ENCODE data around the gene HEY2. TPM values are rescaled to one million over a fixed set of nuclear protein-coding genes. Genes with fewer than 3 reads are reported as not detected.

The HEY2 gene
- total RNA-seq, 2 experiments from 2014 or later = not detected

DNA sequence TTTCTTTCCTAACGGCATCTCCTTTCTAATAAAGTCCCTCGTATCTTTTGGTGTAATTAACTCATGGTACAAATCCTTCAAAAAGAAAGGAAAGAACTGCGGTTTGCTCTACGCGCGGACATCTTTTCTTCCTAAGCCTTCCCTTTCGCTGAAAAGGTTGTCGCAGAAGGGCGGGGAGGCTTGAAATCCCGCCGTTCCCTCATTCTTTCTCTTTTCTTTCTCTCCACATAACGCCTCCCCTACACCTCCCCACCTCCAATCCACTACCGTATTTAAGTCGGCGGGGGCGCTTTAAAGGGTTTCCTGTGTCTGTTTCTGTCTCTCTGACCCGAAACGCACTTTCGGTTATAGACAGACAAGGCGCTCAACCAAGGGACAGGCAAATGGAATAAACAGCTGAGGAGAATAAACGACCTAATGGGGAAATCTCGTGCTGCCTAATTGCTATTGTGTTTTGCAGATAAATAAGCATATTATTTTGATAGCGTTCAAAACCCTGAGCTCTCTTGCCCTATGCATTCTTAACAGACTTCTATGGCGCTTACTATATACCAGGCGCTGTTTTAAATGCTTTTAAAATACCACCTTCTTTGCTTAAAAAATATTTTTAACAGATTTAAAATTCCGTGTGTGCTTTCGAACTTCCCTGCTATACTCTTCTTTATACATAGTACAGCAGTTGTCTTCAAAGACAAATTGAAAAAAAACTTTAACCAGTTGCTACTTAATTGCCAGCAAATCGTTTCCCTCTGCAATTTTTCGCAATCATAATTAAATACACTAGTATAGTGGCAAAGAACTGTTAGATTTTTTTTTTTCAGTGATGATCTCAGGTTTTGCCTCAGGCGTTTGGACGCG lies 2.5 kb upstream of the HEY2 start:
- POLR2A ChIA-PET = no interaction called here
- Mint-ChIP-seq H3K9me3 (no peaks in the 10 kb centered on the region), H3K4me1 (ENCODE audit: low read depth) (peaks cover 29% of the 10 kb centered on the region), H3K4me3 (peak overlapping the region; percentile 77), H3K27ac (peak overlapping the region; percentile 16), H3K27me3 (peaks cover 65% of the 10 kb centered on the region), H3K36me3 (no peaks in the 10 kb centered on the region)
- DNase-seq = peak; percentile 77
- intact Hi-C loops (cut with micrococcal nuclease) = no loop called here
- CTCF ChIA-PET = interaction anchor here (1.1 to 1.9 kb wide), 2 partner anchors 209 to 438 kb away, joined by 3 to 6 read pairs; partner anchors contain the start of gene HINT3

DNA sequence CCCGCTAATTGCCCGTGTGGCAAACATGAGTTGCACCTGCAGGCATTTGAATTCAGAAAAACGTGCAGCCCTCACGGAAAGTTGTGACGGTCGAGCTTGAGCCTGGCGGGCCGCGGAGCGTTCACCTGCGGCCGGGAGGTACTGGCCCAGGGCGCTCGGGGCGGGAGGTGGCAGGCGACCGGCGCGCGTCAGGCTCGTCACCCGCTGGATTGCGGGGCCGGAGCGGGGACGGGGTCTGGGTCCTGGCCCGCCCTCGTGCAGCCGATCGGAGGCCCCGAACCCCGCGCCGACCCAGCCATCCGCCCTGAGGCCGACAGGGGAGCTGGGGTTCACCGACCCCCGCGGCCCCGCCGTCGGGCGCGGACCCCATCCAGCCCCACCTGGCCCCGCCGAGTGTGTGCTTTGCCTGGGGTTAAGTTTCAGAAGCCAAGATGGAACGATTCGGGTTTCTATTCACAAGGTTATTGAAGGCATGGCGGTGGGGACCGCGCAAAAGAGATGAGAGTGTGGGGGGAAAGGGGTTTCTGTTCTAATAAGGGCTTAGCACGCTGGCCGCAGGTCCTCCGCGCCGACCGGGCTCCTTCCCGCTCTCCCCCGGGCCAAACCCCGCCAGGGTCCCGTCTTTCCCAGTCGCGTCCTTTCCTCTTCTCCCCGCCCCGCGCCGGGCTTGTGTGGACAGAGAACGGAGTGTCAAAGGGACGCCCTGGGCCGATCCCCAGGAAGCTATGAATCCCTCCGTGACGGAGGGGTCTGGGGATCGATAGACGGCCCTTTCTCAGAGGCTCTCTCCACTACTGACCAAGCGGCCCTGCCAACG lies 1.6 kb upstream of the HEY2 start:
- Mint-ChIP-seq H3K9me3 (no peaks in the 10 kb centered on the region), H3K4me1 (ENCODE audit: low read depth) (peaks cover 29% of the 10 kb centered on the region), H3K27ac (no peak overlapping the region), H3K4me3 (peak overlapping the region; percentile 79), H3K27me3 (peaks cover 66% of the 10 kb centered on the region), H3K36me3 (no peaks in the 10 kb centered on the region)
- ChIA-PET CTCF (interaction anchor here (1.1 to 1.9 kb wide), 2 partner anchors 208 to 439 kb away, joined by 3 to 6 read pairs; partner anchors contain the start of gene HINT3), POLR2A (interaction anchor here (1.2 kb wide), 1 partner anchor 42 kb away, joined by 4 read pairs; no protein-coding TSS in a partner anchor)
- intact Hi-C loops (cut with micrococcal nuclease) = loop anchor here (1.0 kb wide), 4 partner anchors 209 to 593 kb away; partner anchors contain the start of genes CENPW and HINT3
- DNase-seq = peak; percentile 37

DNA sequence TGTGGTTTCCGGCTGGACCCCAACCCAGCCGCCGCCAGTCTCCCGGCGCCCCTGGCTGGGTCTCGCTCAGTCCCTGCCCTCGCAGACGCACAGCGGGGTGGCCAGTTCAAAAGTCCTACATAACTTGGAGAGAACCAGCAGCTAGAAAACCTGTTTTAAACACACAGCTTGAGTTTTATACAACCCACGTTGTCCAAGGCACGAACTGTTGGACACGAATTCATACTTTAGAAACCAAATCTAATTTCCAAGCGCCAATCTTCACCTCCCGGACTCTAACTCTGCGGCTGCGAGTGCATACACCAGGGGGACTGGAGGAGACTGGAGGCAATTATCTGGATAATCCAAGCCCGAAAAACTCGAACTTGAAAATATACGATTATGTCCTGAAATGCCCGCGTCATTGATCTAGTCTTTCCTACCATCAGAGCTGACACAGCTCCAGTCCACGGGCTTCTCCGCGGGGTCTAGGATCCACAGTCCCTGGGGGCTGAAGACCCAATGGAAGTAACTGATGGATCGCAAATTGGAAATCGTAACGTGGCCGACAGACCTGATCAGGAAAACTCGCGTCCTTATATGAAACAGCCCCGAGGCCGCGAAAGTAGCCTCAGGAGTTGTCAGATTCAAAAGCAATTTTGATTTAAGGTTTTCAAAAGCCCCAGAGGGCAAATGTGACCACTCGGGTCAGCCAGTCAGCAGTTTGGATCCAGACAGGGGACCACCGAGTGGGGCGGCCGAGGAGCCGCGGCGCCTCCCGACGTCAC lies 843 bp upstream of the HEY2 start:
- ChIA-PET POLR2A (interaction anchor here (1.2 kb wide), 1 partner anchor 41 kb away, joined by 4 read pairs; no protein-coding TSS in a partner anchor), CTCF (interaction anchor here (1.9 kb wide), 1 partner anchor 207 kb away, joined by 6 read pairs; the partner anchor contains the start of gene HINT3)
- H3K9me3 Mint-ChIP-seq = no peaks in the 10 kb centered on the region
- no peaks in the 10 kb centered on the region for H3K36me3 Mint-ChIP-seq
- intact Hi-C loops (cut with micrococcal nuclease) = loop anchor here (1.0 kb wide), 6 partner anchors 32 to 592 kb away; partner anchors contain the start of genes CENPW, HINT3 and TRMT11
- H3K27ac Mint-ChIP-seq = no peak overlapping the region
- H3K27me3 Mint-ChIP-seq = peaks cover 70% of the 10 kb centered on the region
- peaks cover 29% of the 10 kb centered on the region for H3K4me1 Mint-ChIP-seq (ENCODE audit: low read depth)
- no peak for DNase-seq
- H3K4me3 Mint-ChIP-seq = peak overlapping the region; percentile 79

DNA sequence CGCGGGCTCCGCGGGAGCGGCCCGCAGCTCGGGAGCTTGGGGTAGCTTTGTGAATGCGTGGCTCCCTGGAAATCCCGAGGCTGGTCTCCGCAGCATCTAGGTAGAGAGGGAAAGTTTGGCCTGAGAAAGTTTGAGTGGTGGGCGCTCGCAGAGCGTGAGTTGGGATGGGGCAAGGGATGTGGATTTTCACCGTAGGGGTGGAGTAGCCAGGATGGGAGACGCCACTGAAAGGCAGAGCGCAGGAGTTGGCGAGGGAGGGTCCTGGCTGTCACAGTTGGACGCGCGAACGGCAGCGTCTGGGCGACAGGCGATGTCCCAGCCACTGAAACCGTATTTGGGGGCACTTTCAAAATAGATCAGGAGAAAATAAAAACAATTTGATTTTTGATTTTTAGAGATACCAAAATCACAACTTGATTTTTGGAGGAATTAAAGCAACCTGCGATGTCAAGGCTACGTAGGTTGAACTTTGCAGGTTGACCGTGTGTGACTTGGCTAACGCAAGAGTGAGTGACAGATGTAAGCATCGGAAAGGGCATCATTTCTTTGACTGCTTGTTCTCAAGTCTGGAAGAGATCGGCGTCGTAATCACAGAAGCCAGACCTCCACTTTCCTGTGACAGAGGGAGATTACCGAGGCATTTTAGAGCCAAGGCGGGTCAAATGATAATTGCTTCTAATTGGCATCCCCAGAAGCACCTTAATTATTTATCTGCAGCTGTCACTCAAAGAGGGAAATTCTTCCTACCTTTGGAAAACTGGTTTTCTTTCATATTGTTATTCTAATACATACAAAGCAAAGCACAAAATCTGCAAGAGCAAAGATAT lies 646 bp downstream of the HEY2 start:
- H3K9me3 Mint-ChIP-seq = no peaks in the 10 kb centered on the region
- ChIA-PET CTCF (interaction anchor here (0.7 to 1.8 kb wide), 4 partner anchors 40 to 438 kb away, joined by 4 to 6 read pairs (median 5); partner anchors contain the start of gene HINT3), POLR2A (interaction anchor here (0.8 kb wide), 1 partner anchor 31 kb away, joined by 4 read pairs; no protein-coding TSS in a partner anchor)
- no peaks in the 10 kb centered on the region for H3K36me3 Mint-ChIP-seq
- H3K27ac Mint-ChIP-seq = no peak overlapping the region
- peaks cover 27% of the 10 kb centered on the region for H3K4me1 Mint-ChIP-seq (ENCODE audit: low read depth)
- H3K27me3 Mint-ChIP-seq = peaks cover 68% of the 10 kb centered on the region
- peak overlapping the region; percentile 77 for H3K4me3 Mint-ChIP-seq
- no peak for DNase-seq
- intact Hi-C loops (cut with micrococcal nuclease) = loop anchor here (1.0 to 5.0 kb wide), 3 partner anchors 30 to 238 kb away; partner anchors contain the start of gene TRMT11

DNA sequence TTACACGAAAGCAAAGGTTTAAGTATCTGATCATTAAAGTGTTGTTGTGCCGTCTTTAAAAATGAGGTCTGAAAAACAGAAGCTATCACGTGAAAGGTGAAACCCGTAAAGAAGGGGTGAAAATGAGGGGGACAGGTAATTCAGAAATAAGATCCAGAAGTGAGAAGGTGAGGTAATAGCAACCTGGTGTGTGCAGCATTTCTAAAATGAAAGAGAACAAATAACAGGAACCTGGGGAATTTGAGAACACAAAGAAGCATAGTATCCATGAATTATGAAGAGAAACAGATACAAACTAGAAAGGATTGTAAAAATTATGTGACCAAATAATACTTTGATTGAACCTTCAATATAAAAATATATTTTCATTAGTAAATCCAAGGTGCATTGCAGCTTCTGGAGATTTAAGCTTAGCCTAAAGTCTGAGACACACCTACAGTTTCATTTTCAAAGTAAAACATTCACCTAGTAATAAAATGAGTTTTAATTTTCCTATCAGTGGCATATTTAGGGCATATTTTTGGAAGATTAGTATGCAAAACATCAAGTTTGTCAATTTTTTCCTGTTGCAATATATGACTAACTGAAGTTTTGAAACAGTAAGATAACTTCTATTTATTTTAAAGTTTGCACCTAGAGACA lies 1.4 kb downstream of the HEY2 start:
- Mint-ChIP-seq H3K36me3 (no peaks in the 10 kb centered on the region), H3K4me1 (ENCODE audit: low read depth) (peaks cover 27% of the 10 kb centered on the region), H3K9me3 (no peaks in the 10 kb centered on the region), H3K27ac (no peak overlapping the region), H3K4me3 (peak overlapping the region; percentile 19), H3K27me3 (peaks cover 61% of the 10 kb centered on the region)
- DNase-seq = no peak
- ChIA-PET CTCF (interaction anchor here (0.7 to 1.8 kb wide), 6 partner anchors 10 to 441 kb away, joined by 3 to 7 read pairs (median 5); partner anchors contain the start of gene HINT3), POLR2A (interaction anchor here (1.3 kb wide), 1 partner anchor 30 kb away, joined by 3 read pairs; no protein-coding TSS in a partner anchor)
- intact Hi-C loops (cut with micrococcal nuclease) = loop anchor here (5.0 kb wide), 1 partner anchor 239 kb away; no protein-coding TSS in a partner anchor

DNA sequence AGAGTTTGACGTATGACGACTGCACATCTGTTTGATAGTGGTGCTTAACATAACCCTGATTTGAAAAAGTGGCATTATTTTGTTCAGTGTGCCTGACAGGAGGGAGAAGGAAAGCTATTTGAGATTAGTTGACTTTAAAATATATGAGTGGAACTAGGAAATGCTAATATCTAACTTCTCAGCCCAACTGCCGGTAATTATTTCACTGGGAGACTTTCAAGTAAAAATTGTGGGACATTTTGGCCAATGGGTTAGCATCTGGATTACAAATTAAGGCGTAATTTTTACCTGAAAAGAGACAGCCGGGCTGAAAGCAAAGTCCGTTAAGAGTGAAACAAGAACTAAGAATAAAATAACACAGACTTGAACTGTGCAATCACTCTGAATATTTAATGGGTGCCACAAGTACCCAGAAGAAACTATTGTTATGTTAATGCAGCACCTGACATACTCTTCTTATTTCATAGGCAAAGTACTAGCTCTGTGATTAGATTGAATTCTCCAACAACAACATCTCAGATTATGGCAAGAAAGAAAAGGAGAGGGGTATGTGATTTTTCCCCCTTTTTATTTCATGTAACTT lies 2.0 kb downstream of the HEY2 start:
- CTCF ChIA-PET = interaction anchor here (0.7 to 1.8 kb wide), 8 partner anchors 10 to 453 kb away, joined by 3 to 7 read pairs (median 4); no protein-coding TSS in a partner anchor
- Mint-ChIP-seq H3K9me3 (no peaks in the 10 kb centered on the region), H3K27ac (no peak overlapping the region), H3K27me3 (peaks cover 55% of the 10 kb centered on the region), H3K4me3 (no peak overlapping the region), H3K36me3 (no peaks in the 10 kb centered on the region), H3K4me1 (ENCODE audit: low read depth) (peaks cover 23% of the 10 kb centered on the region)
- no peak for DNase-seq
- POLR2A ChIA-PET = interaction anchor here (1.3 kb wide), 1 partner anchor 30 kb away, joined by 3 read pairs; no protein-coding TSS in a partner anchor
- intact Hi-C loops (cut with micrococcal nuclease) = loop anchor here (5.0 kb wide), 1 partner anchor 239 kb away; no protein-coding TSS in a partner anchor

DNA sequence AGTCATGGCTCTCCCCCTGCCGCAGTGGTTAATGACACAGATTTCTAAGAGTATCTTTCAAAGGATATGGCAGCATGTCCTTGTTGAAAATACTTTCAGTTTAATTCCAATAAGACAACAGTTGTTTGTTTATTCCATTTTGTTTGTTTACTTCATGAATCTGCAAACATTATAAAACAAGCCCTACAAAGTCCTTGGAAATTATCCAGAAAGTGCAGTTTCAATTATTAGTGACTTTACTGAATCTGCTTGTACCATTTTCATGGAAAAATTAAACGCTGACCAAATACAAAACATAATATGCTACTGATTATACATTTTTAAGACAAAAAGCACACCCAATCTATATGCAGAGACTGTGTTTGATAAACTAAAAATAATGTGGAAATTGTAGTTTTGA lies 3.3 kb downstream of the HEY2 start:
- H3K4me1 Mint-ChIP-seq (ENCODE audit: low read depth) = peaks cover 18% of the 10 kb centered on the region
- no peak overlapping the region for H3K4me3 Mint-ChIP-seq
- no peaks in the 10 kb centered on the region for H3K36me3 Mint-ChIP-seq
- no peak for DNase-seq
- H3K9me3 Mint-ChIP-seq = no peaks in the 10 kb centered on the region
- POLR2A ChIA-PET = no interaction called here
- no peak overlapping the region for H3K27ac Mint-ChIP-seq
- intact Hi-C loops (cut with micrococcal nuclease) = loop anchor here (1.0 to 5.0 kb wide), 2 partner anchors 240 to 441 kb away; no protein-coding TSS in a partner anchor
- H3K27me3 Mint-ChIP-seq = peaks cover 47% of the 10 kb centered on the region
- CTCF ChIA-PET = interaction anchor here (0.7 to 2.4 kb wide), 15 partner anchors 10 to 561 kb away, joined by 3 to 49 read pairs (median 5); partner anchors contain the start of gene HDDC2

DNA sequence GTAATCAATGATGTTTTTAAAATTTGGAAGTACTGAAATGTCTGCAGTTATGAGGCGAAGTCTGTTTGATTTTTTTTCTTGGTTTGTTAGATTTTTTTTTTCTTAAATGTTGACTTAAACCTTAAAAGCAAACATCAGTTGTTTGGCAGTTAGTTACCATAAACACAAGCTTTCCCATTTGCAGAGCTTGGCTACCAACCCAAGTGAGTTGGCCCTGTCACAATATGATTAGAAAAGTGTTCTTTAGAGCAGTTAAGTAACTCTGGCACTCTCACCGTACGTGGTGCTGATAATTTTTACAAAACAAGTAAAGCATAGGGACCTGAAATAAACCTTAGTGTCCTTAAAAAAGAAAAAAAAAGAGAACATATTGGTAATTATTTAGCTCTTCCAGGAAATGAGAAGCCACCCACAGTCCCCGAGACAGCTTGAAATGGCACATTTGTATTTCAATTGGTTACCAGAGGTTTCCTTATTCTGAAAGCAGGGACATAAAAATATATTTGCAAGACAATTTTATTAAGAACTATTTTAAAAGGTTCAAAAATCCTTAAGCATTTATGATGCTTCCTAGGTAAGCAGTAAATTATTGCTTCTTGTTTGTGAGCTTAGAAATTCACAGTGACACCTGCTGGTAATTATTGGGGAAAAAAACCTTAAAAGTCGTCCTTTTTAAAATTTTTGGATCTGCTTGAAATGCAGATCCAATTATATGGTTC lies 3.9 kb downstream of the HEY2 start:
- no peaks in the 10 kb centered on the region for H3K36me3 Mint-ChIP-seq
- DNase-seq = no peak
- peaks cover 42% of the 10 kb centered on the region for H3K27me3 Mint-ChIP-seq
- ChIA-PET POLR2A (no interaction called here), CTCF (interaction anchor here (0.7 to 2.4 kb wide), 19 partner anchors 9 to 561 kb away, joined by 3 to 49 read pairs (median 4); partner anchors contain the start of gene HDDC2)
- no peak overlapping the region for H3K27ac Mint-ChIP-seq
- H3K4me3 Mint-ChIP-seq = no peak overlapping the region
- no peaks in the 10 kb centered on the region for H3K9me3 Mint-ChIP-seq
- intact Hi-C loops (cut with micrococcal nuclease) = loop anchor here (1.0 to 5.0 kb wide), 2 partner anchors 241 to 442 kb away; no protein-coding TSS in a partner anchor
- H3K4me1 Mint-ChIP-seq (ENCODE audit: low read depth) = peaks cover 18% of the 10 kb centered on the region

DNA sequence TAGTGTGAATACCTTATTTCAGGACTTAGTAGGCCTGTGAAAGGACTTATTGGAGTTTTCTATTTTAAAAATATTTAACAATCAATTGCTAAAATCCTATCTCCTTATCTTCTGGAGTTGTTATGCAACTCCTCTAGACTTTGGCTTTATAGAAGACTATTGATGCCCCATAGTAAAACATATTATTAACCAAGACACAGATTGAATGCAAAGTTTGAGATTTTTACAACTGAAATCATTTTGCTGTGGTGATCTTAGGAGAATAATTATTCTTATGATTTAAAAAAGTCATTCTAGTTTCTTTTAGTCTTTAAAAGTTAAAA lies 4.5 kb downstream of the HEY2 start:
- no peaks in the 10 kb centered on the region for H3K9me3 Mint-ChIP-seq
- intact Hi-C loops (cut with micrococcal nuclease) = loop anchor here (1.0 to 5.0 kb wide), 2 partner anchors 242 to 443 kb away; no protein-coding TSS in a partner anchor
- peaks cover 14% of the 10 kb centered on the region for H3K4me1 Mint-ChIP-seq (ENCODE audit: low read depth)
- peaks cover 37% of the 10 kb centered on the region for H3K27me3 Mint-ChIP-seq
- no peak overlapping the region for H3K27ac Mint-ChIP-seq
- H3K36me3 Mint-ChIP-seq = no peaks in the 10 kb centered on the region
- ChIA-PET CTCF (interaction anchor here (0.7 to 2.4 kb wide), 16 partner anchors 9 to 456 kb away, joined by 3 to 49 read pairs (median 4); partner anchors contain the start of gene HDDC2), POLR2A (no interaction called here)
- DNase-seq = no peak
- H3K4me3 Mint-ChIP-seq = no peak overlapping the region

All from activated CD4-positive, alpha-beta memory T cell treated with anti-CD3 and anti-CD28 coated beads for 36 hours (primary cell).